H9 (cell line): ENCODE data around the gene THSD4. TPM values are rescaled to one million over a fixed set of nuclear protein-coding genes. Genes with fewer than 3 reads are reported as not detected.

Source experiments
- DNase-seq: peaks from one replicate; pipeline ENCODE4 v3.0.0-alpha.2; 2017
- H2AFZ ChIP-seq: one replicate; pipeline ENCODE4 v1.6.1; 2013; ENCODE audit warnings: mild to moderate bottlenecking, low read length, control low read depth, moderate library complexity
- H2AK5ac ChIP-seq: 2 replicates; pipeline ENCODE4 v1.6.1; 2013; ENCODE audit warnings: low read length, control low read depth, mixed read lengths; ENCODE audit not compliant: insufficient read length
- H2BK120ac ChIP-seq: one replicate; pipeline ENCODE4 v1.6.1; 2013; ENCODE audit warnings: low read depth, mild to moderate bottlenecking, low read length, control low read depth, inconsistent platforms; ENCODE audit not compliant: poor library complexity, severe bottlenecking
- H2BK12ac ChIP-seq: 2 replicates; pipeline ENCODE4 v1.6.1; 2013; ENCODE audit warnings: low read length, control low read depth, mixed read lengths, low read depth; ENCODE audit not compliant: insufficient read length
- H2BK15ac ChIP-seq: 2 replicates; pipeline ENCODE4 v1.6.1; 2013; ENCODE audit warnings: low read depth, low read length, control low read depth
- H2BK20ac ChIP-seq: one replicate; pipeline ENCODE4 v1.6.1; 2013; ENCODE audit warnings: low read depth, mild to moderate bottlenecking, low read length, control low read depth, inconsistent platforms; ENCODE audit not compliant: poor library complexity, severe bottlenecking
- H2BK5ac ChIP-seq: 2 replicates; pipeline ENCODE4 v1.6.1; 2013; ENCODE audit warnings: low read length, control low read depth, mixed read lengths; ENCODE audit not compliant: insufficient read length
- H3K14ac ChIP-seq: 2 replicates; pipeline ENCODE4 v1.6.1; 2013; ENCODE audit warnings: low read length, control low read depth; ENCODE audit not compliant: insufficient read depth
- H3K18ac ChIP-seq: 2 replicates; pipeline ENCODE4 v1.6.1; 2013; ENCODE audit warnings: low read depth, mild to moderate bottlenecking, mixed read lengths, low read length, control low read depth; ENCODE audit not compliant: insufficient read length
- H3K23ac ChIP-seq: 2 replicates; pipeline ENCODE4 v1.6.1; 2013; ENCODE audit warnings: low read length, control low read depth, mixed read lengths, low read depth; ENCODE audit not compliant: insufficient read length
- H3K23me2 ChIP-seq: 2 replicates; pipeline ENCODE4 v1.6.1; 2013; ENCODE audit warnings: low read depth, mild to moderate bottlenecking, mixed read lengths, low read length, control low read depth; ENCODE audit not compliant: insufficient read length, poor library complexity, severe bottlenecking
- H3K27ac ChIP-seq: 2 replicates; pipeline ENCODE4 v1.5.1; 2013; ENCODE audit warnings: low read length, control low read depth, mixed read lengths, low read depth; ENCODE audit not compliant: insufficient read length
- H3K27me3 ChIP-seq: 2 replicates; pipeline ENCODE4 v1.6.1; 2013; ENCODE audit warnings: low read length, control low read depth, inconsistent platforms; ENCODE audit not compliant: insufficient read depth
- H3K4ac ChIP-seq: 2 replicates; pipeline ENCODE4 v1.6.1; 2013; ENCODE audit warnings: low read depth, mild to moderate bottlenecking, control low read depth, inconsistent platforms, low read length, moderate library complexity
- H3K4me1 ChIP-seq: 2 replicates; pipeline ENCODE4 v1.6.1; 2013; ENCODE audit warnings: low read length, control low read depth, inconsistent platforms; ENCODE audit not compliant: insufficient read depth
- H3K4me2 ChIP-seq: 2 replicates; pipeline ENCODE4 v1.6.1; 2013; ENCODE audit warnings: low read length, control low read depth, mixed read lengths; ENCODE audit not compliant: insufficient read length, insufficient read depth
- H3K56ac ChIP-seq: 2 replicates; pipeline ENCODE4 v1.6.1; 2013; ENCODE audit warnings: low read depth, mild to moderate bottlenecking, mixed read lengths, low read length, control low read depth; ENCODE audit not compliant: insufficient read length
- H3K79me1 ChIP-seq: 2 replicates; pipeline ENCODE4 v1.6.1; 2013; ENCODE audit warnings: low read depth, mild to moderate bottlenecking, moderate library complexity, low read length, control low read depth, inconsistent platforms; ENCODE audit not compliant: insufficient read depth, poor library complexity, severe bottlenecking
- H3K79me2 ChIP-seq: 2 replicates; pipeline ENCODE4 v1.6.1; 2013; ENCODE audit warnings: low read length, control low read depth, inconsistent platforms; ENCODE audit not compliant: insufficient read depth
- H3K9ac ChIP-seq: 2 replicates; pipeline ENCODE4 v1.6.1; 2013; ENCODE audit warnings: low read length, control low read depth, mixed read lengths; ENCODE audit not compliant: insufficient read length; ENCODE audit errors: extremely low read depth
- H3K9me3 ChIP-seq: one replicate; pipeline ENCODE4 v1.6.1; 2013; ENCODE audit warnings: low read depth, low read length, inconsistent platforms; ENCODE audit not compliant: control insufficient read depth
- H3T11ph ChIP-seq: one replicate; pipeline ENCODE4 v1.6.1; 2013; ENCODE audit warnings: mild to moderate bottlenecking, low read length, control low read depth, inconsistent platforms
- H4K20me1 ChIP-seq: one replicate; pipeline ENCODE4 v1.6.1; 2013; ENCODE audit not compliant: control insufficient read depth, insufficient read length, insufficient read depth
- H4K5ac ChIP-seq: 2 replicates; pipeline ENCODE4 v1.6.1; 2013; ENCODE audit warnings: low read depth, mild to moderate bottlenecking, mixed read lengths, low read length, control low read depth; ENCODE audit not compliant: insufficient read length
- H4K8ac ChIP-seq: replicated peaks from 2 replicates; pipeline ENCODE4 v1.6.1; 2013; ENCODE audit warnings: low read length, control low read depth, mixed read lengths, low read depth; ENCODE audit not compliant: insufficient read length
- H4K91ac ChIP-seq: 2 replicates; pipeline ENCODE4 v1.6.1; 2013; ENCODE audit warnings: low read depth, mild to moderate bottlenecking, moderate library complexity, mixed read lengths, low read length, control low read depth; ENCODE audit not compliant: insufficient read length
- H3K27ac Mint-ChIP-seq, 3 experiments: 2 replicates in 2 of 3; 3 replicates in 1 of 3; pipeline ENCODE4 v1.8.0; 2020 to 2021; ENCODE audit warnings: mixed read lengths in 3 of 3, mild to moderate bottlenecking in 1 of 3, moderate library complexity in 1 of 3
- H3K27me3 Mint-ChIP-seq: 2 replicates; pipeline ENCODE4 v1.8.0; 2021; ENCODE audit warnings: low read depth, mild to moderate bottlenecking, moderate library complexity, mixed read lengths
- H3K36me3 Mint-ChIP-seq, 3 experiments: 2 replicates in 2 of 3; 3 replicates in 1 of 3; pipeline ENCODE4 v1.8.0; 2020 to 2021; ENCODE audit warnings: low read depth in 3 of 3, mixed read lengths in 3 of 3; ENCODE audit not compliant: insufficient read depth in 1 of 3
- H3K4me1 Mint-ChIP-seq, 2 experiments: 2 replicates each; pipeline ENCODE4 v1.8.0; 2020; ENCODE audit warnings: mixed read lengths in 2 of 2
- H3K4me3 Mint-ChIP-seq, 2 experiments: 2 replicates in 1 of 2; 3 replicates in 1 of 2; pipeline ENCODE4 v1.8.0; 2020 to 2021; ENCODE audit warnings: mild to moderate bottlenecking in 2 of 2, mixed read lengths in 2 of 2, moderate library complexity in 1 of 2
- H3K9me3 Mint-ChIP-seq, 2 experiments: 2 replicates in 1 of 2; 3 replicates in 1 of 2; pipeline ENCODE4 v1.8.0; 2020; ENCODE audit warnings: mild to moderate bottlenecking in 2 of 2, mixed read lengths in 2 of 2, moderate library complexity in 1 of 2
- WGBS: extraction: QIAGEN DNeasy Blood & Tissue Kit; methylation state at CpG from one replicate; pipeline ENCODE4 v1.1.7; 2013; ENCODE audit warnings: missing lambda C conversion rate, low lambda C conversion rate, mixed read lengths; ENCODE audit not compliant: insufficient read length; ENCODE audit errors: extremely low coverage; 5-methylcytosine and 5-hydroxymethylcytosine counted together
- total RNA-seq: library from RNA; stranded (reverse); gene quantifications from 2 replicates; pipeline ENCODE4 v1.2.1, GENCODE V29; 2021
- TF ChIP-seq, protein P1 (sequence below): fragments of 200-600 bp; sonication (generic); conservative IDR thresholded peaks from 3 replicates; pipeline ENCODE4 v1.8.0; 2021; ENCODE audit warnings: antibody characterized with exemption, mild to moderate bottlenecking

The THSD4 gene
- total RNA-seq, 1 experiment from 2014 or later, result 5.5 TPM

DNA sequence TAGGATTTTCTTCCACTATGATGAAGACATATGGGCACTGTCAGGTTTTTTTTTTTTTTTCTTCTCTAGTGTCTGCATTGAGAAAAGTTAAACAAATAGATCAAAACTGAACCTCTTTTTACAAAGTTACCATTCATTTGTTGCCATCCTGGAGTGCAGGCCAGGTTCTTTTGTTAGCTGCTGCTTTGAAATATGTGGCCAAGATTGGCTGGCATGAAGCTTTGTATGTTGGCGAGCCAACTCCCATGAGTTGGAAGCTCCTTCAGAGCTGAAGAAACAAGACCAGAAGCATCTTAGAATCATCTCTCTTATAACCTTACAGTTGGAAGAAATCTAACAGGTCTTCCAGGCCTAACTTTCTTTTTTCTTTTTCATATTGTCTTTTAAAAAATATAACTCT, 346.5 kb downstream of the THSD4 start:
- WGBS, result no CpG with 5 or more reads among the region's 1 CpG
- no peaks in the 10 kb centered on the region for H3K27me3 Mint-ChIP-seq
- TF ChIP-seq, protein P1, sequence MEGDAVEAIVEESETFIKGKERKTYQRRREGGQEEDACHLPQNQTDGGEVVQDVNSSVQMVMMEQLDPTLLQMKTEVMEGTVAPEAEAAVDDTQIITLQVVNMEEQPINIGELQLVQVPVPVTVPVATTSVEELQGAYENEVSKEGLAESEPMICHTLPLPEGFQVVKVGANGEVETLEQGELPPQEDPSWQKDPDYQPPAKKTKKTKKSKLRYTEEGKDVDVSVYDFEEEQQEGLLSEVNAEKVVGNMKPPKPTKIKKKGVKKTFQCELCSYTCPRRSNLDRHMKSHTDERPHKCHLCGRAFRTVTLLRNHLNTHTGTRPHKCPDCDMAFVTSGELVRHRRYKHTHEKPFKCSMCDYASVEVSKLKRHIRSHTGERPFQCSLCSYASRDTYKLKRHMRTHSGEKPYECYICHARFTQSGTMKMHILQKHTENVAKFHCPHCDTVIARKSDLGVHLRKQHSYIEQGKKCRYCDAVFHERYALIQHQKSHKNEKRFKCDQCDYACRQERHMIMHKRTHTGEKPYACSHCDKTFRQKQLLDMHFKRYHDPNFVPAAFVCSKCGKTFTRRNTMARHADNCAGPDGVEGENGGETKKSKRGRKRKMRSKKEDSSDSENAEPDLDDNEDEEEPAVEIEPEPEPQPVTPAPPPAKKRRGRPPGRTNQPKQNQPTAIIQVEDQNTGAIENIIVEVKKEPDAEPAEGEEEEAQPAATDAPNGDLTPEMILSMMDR, result no peak
- Histone ChIP-seq H3T11ph (no peak overlapping the region), H3K79me1 (no peaks in the 10 kb centered on the region), H4K8ac (no peak overlapping the region), H2BK5ac (no peak overlapping the region), H2AK5ac (no peak overlapping the region), H2BK20ac (no peak overlapping the region), H2BK120ac (no peak overlapping the region), H3K4me1 (no peaks in the 10 kb centered on the region), H3K14ac (no peak overlapping the region), H3K4me2 (no peak overlapping the region), H3K18ac (no peak overlapping the region), H3K9me3 (no peaks in the 10 kb centered on the region), H3K56ac (no peak overlapping the region), H2AFZ (no peak overlapping the region), H3K27ac (no peak overlapping the region), H3K23me2 (no peaks in the 10 kb centered on the region), H4K91ac (no peak overlapping the region), H3K9ac (no peak overlapping the region), H4K5ac (no peak overlapping the region), H3K27me3 (no peaks in the 10 kb centered on the region), H3K23ac (no peak overlapping the region), H4K20me1 (no peaks in the 10 kb centered on the region), H2BK15ac (no peak overlapping the region), H2BK12ac (no peak overlapping the region), H3K4ac (no peak overlapping the region), H3K79me2 (no peaks in the 10 kb centered on the region)
- H3K36me3 Mint-ChIP-seq, result no peaks in the 10 kb centered on the region
- no peak for DNase-seq
- no peak overlapping the region for H3K4me3 Mint-ChIP-seq
- H3K9me3 Mint-ChIP-seq, result no peaks in the 10 kb centered on the region
- peaks cover 19 to 23% of the 10 kb centered on the region in 2 experiments for H3K4me1 Mint-ChIP-seq
- H3K27ac Mint-ChIP-seq, result no peak overlapping the region
